ENCODE data around the gene GNA14. TPM values are rescaled to one million over a fixed set of nuclear protein-coding genes. Genes with fewer than 3 reads are reported as not detected.
A peak's percentile ranks its signal among the peaks of the same experiment; 100 is the strongest.

GNA14 gene
- total RNA-seq, 1 donor: 0.72 TPM

DNA sequence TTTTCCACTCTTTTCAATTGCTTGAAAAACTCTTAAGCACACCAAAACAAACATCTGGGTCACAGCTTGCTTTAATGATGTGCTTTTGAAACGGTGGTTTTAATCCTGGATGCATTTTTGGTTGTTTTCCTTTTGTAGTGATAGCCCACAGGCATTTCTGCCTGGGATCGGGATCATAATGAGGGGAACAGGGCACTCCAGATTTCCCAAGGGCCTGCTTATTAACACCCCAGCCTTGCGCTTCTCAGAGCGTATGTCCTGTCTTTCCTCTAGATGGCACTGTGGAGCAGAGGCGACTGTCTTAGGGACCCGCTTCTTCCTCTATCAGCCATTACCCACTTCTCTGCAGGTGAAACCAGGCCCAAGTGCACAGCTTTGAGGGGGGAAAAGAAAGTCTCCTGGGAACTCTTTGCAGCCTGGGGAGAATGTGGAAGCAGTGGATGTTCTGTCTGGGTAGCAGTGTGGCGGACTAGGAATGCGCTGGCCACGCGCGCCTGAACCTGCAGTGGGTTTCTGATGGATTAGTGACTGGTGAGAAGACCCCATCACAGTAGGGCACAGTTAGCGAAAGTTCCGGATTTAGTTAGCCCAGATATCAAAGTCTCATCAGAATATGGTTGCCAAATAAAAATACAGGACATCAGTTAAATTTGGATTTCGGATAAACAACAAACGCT is 190.1 kb downstream of the GNA14 start:
- Histone ChIP-seq H2AFZ (ENCODE audit: low read length) (peak overlapping the region; percentile 53), H3K4me1 (ENCODE audit: insufficient read depth, low read length) (peaks cover 6% of the 10 kb centered on the region), H3K9me3 (ENCODE audit: low read depth, low read length) (no peaks in the 10 kb centered on the region), H3K27ac (ENCODE audit: low read depth, low read length) (no peak overlapping the region), H3K79me2 (ENCODE audit: insufficient read depth, low read length) (no peaks in the 10 kb centered on the region), H4K20me1 (ENCODE audit: insufficient read depth, low read length) (no peaks in the 10 kb centered on the region), H3K4me3 (ENCODE audit: insufficient read depth, low read length) (no peak overlapping the region), H3K27me3 (ENCODE audit: insufficient read depth, low read length) (no peaks in the 10 kb centered on the region), H3K36me3 (ENCODE audit: insufficient read depth, low read length) (no peaks in the 10 kb centered on the region), H3K4me2 (ENCODE audit: insufficient read depth, low read length) (peak overlapping the region; percentile 50)
- TF ChIP-seq CTCF (IDR thresholded peaks at IDR 0.05; ENCODE audit: extremely low read depth, low read depth, low read length): peak; percentile 94
- DNase-seq (ENCODE audit: insufficient read length, low spot score, missing footprints): peak; percentile 80

GRCh38 chr9:77456829-77457437 is 191.2 kb downstream of the GNA14 start:
- Histone ChIP-seq H3K79me2 (ENCODE audit: insufficient read depth, low read length) (no peaks in the 10 kb centered on the region), H3K9me3 (ENCODE audit: low read depth, low read length) (no peaks in the 10 kb centered on the region), H2AFZ (ENCODE audit: low read length) (peak overlapping the region; percentile 59), H3K36me3 (ENCODE audit: insufficient read depth, low read length) (no peaks in the 10 kb centered on the region), H3K4me1 (ENCODE audit: insufficient read depth, low read length) (peaks cover 6% of the 10 kb centered on the region), H3K4me3 (ENCODE audit: insufficient read depth, low read length) (no peak overlapping the region), H3K27me3 (ENCODE audit: insufficient read depth, low read length) (no peaks in the 10 kb centered on the region), H4K20me1 (ENCODE audit: insufficient read depth, low read length) (no peaks in the 10 kb centered on the region), H3K27ac (ENCODE audit: low read depth, low read length) (no peak overlapping the region), H3K4me2 (ENCODE audit: insufficient read depth, low read length) (no peak overlapping the region)
- peak; percentile 93 for DNase-seq (ENCODE audit: insufficient read length, low spot score, missing footprints)
- TF ChIP-seq CTCF (IDR thresholded peaks at IDR 0.05; ENCODE audit: extremely low read depth, low read depth, low read length): peak; percentile 95

DNA sequence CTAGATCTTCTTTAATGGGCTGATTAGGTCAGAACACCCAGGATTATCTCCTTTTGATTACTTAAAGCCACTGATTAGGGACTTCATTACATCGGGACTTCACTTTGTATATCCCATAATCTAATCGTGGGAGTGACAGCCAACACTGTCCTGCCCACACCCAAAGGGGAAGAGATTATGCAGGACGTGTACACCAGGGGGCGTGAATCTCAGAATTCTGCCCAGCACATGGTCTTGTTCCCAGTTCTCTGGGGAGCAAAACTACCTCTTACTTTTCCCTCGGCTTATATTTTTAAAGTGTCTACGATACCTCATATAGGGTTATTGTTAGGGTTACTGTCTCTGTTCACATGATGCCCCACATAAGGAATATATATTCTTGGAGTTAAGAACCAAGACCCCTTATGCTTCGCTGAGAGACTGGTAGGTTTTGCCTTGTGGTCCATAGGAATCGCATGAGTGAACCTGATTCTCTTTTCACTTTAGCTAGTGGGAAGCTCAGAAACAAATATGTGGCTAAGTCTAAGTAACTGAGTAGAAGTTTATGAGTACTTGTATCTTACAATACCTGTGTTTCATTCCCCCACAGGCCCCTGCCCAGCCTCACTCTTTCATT is 192.7 kb downstream of the GNA14 start:
- Histone ChIP-seq H3K36me3 (ENCODE audit: insufficient read depth, low read length) (no peaks in the 10 kb centered on the region), H3K27ac (ENCODE audit: low read depth, low read length) (no peak overlapping the region), H3K27me3 (ENCODE audit: insufficient read depth, low read length) (no peaks in the 10 kb centered on the region), H3K4me2 (ENCODE audit: insufficient read depth, low read length) (no peak overlapping the region), H4K20me1 (ENCODE audit: insufficient read depth, low read length) (no peaks in the 10 kb centered on the region), H3K9me3 (ENCODE audit: low read depth, low read length) (no peaks in the 10 kb centered on the region), H3K4me3 (ENCODE audit: insufficient read depth, low read length) (no peak overlapping the region), H3K79me2 (ENCODE audit: insufficient read depth, low read length) (no peaks in the 10 kb centered on the region), H2AFZ (ENCODE audit: low read length) (no peak overlapping the region), H3K4me1 (ENCODE audit: insufficient read depth, low read length) (peaks cover 10% of the 10 kb centered on the region)
- DNase-seq (ENCODE audit: insufficient read length, low spot score, missing footprints): no peak
- peak; percentile 39 for TF ChIP-seq CTCF (IDR thresholded peaks at IDR 0.05; ENCODE audit: extremely low read depth, low read depth, low read length)

DNA sequence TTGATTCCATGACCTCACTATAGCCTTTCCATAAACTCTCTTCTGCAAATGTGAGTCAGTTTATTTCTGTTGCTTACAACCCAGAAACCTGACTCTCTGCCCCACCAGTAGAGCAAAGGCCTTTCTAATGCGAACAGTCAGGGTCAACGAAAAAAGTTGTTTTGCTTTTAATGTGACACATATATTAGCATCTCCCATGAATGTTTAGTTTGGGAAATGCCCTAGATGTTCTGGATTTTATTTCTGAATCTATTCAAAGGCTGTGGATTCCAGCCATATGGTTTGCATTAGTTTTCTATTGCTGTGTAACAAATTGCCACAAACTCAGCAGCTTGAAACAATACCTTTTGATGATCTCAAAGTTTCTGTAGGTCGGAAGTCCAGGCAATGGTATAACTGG is 193.5 kb downstream of the GNA14 start:
- no peak overlapping the region for H3K4me2 ChIP-seq (ENCODE audit: insufficient read depth, low read length)
- no peak overlapping the region for H3K4me3 ChIP-seq (ENCODE audit: insufficient read depth, low read length)
- no peaks in the 10 kb centered on the region for H3K36me3 ChIP-seq (ENCODE audit: insufficient read depth, low read length)
- H3K27ac ChIP-seq (ENCODE audit: low read depth, low read length): peak overlapping the region; percentile 4
- no peaks in the 10 kb centered on the region for H3K79me2 ChIP-seq (ENCODE audit: insufficient read depth, low read length)
- TF ChIP-seq CTCF (IDR thresholded peaks at IDR 0.05; ENCODE audit: extremely low read depth, low read depth, low read length): no peak
- no peaks in the 10 kb centered on the region for H3K27me3 ChIP-seq (ENCODE audit: insufficient read depth, low read length)
- DNase-seq (ENCODE audit: insufficient read length, low spot score, missing footprints): no peak
- no peaks in the 10 kb centered on the region for H4K20me1 ChIP-seq (ENCODE audit: insufficient read depth, low read length)
- H3K4me1 ChIP-seq (ENCODE audit: insufficient read depth, low read length): peaks cover 18% of the 10 kb centered on the region
- H3K9me3 ChIP-seq (ENCODE audit: low read depth, low read length): no peaks in the 10 kb centered on the region
- no peak overlapping the region for H2AFZ ChIP-seq (ENCODE audit: low read length)

All from osteoblast (primary cell).